ENCODE results near the gene MYT1. TPM values are rescaled to one million over a fixed set of nuclear protein-coding genes. Genes with fewer than 3 reads are reported as not detected.

MYT1 gene
- polyA plus RNA-seq, 1 experiment, result not detected

DNA sequence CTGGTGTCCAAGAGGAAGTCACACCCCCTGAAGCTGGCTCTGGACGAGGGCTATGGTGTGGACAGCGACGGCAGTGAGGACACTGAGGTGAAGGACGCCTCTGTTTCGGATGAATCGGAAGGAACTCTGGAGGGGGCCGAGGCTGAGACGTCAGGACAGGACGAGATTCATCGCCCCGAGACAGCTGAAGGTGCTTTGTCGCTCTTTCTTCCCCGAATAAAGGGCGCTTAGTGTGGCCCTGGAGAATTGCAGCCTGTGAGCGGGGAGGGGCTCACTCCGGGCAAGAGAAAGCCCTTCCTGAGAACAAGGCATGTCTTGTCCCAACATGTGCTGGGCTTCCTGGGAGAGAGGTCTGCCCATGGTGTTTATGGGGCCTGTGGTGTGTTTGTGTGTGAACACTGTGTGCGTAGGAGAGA is 41.4 kb downstream of the MYT1 start:
- H3K27me3 ChIP-seq (ENCODE audit: control insufficient read depth, insufficient read depth, low read length), result peaks cover 14% of the 10 kb centered on the region
- ChIA-PET CTCF (no interaction called here), POLR2A (no interaction called here)
- H3K27ac ChIP-seq (ENCODE audit: low read depth, low read length), result no peak overlapping the region
- H3K4me3 ChIP-seq (ENCODE audit: low read depth, low read length), result no peak overlapping the region
- DNase-seq (ENCODE audit: low read depth, low spot score), result no peak
- TF ChIP-seq, protein P1, sequence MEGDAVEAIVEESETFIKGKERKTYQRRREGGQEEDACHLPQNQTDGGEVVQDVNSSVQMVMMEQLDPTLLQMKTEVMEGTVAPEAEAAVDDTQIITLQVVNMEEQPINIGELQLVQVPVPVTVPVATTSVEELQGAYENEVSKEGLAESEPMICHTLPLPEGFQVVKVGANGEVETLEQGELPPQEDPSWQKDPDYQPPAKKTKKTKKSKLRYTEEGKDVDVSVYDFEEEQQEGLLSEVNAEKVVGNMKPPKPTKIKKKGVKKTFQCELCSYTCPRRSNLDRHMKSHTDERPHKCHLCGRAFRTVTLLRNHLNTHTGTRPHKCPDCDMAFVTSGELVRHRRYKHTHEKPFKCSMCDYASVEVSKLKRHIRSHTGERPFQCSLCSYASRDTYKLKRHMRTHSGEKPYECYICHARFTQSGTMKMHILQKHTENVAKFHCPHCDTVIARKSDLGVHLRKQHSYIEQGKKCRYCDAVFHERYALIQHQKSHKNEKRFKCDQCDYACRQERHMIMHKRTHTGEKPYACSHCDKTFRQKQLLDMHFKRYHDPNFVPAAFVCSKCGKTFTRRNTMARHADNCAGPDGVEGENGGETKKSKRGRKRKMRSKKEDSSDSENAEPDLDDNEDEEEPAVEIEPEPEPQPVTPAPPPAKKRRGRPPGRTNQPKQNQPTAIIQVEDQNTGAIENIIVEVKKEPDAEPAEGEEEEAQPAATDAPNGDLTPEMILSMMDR (IDR thresholded peaks at IDR 0.05; ENCODE audit: low read depth, low read length), result no peak
- peaks cover 14% of the 10 kb centered on the region; the same call in 1 of the 2 replicates for H3K9me3 ChIP-seq (ENCODE audit: control insufficient read depth, insufficient read depth, low read length)

DNA sequence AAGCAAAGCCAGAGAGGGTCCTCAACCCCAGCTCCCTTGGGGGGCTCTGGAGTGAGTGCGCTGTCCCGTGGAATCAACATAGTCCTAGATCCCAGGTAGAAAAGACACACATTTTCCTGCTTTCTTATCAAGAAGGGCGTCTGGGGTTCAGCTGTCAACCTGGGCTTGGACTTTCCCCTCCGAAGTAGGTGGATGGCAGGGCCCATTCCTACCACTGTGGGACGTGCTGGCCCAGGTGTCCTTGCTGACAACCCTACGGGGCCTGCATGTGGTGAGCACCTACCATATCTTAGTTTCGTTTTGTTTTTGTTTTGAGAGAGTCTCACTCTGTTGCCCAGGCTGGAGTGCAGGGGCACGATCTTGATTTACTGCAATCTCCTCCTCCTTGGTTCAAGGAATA is 42.4 kb downstream of the MYT1 start:
- Histone ChIP-seq H3K4me3 (ENCODE audit: low read depth, low read length) (no peak overlapping the region), H3K27me3 (ENCODE audit: control insufficient read depth, insufficient read depth, low read length) (peaks cover 24% of the 10 kb centered on the region), H3K9me3 (ENCODE audit: control insufficient read depth, insufficient read depth, low read length) (peaks cover 11% of the 10 kb centered on the region; the same call in 1 of the 2 replicates), H3K27ac (ENCODE audit: low read depth, low read length) (no peak overlapping the region)
- no peak for DNase-seq (ENCODE audit: low read depth, low spot score)
- TF ChIP-seq, protein P1 (IDR thresholded peaks at IDR 0.05; ENCODE audit: low read depth, low read length), result no peak
- ChIA-PET CTCF (no interaction called here), POLR2A (no interaction called here)

DNA sequence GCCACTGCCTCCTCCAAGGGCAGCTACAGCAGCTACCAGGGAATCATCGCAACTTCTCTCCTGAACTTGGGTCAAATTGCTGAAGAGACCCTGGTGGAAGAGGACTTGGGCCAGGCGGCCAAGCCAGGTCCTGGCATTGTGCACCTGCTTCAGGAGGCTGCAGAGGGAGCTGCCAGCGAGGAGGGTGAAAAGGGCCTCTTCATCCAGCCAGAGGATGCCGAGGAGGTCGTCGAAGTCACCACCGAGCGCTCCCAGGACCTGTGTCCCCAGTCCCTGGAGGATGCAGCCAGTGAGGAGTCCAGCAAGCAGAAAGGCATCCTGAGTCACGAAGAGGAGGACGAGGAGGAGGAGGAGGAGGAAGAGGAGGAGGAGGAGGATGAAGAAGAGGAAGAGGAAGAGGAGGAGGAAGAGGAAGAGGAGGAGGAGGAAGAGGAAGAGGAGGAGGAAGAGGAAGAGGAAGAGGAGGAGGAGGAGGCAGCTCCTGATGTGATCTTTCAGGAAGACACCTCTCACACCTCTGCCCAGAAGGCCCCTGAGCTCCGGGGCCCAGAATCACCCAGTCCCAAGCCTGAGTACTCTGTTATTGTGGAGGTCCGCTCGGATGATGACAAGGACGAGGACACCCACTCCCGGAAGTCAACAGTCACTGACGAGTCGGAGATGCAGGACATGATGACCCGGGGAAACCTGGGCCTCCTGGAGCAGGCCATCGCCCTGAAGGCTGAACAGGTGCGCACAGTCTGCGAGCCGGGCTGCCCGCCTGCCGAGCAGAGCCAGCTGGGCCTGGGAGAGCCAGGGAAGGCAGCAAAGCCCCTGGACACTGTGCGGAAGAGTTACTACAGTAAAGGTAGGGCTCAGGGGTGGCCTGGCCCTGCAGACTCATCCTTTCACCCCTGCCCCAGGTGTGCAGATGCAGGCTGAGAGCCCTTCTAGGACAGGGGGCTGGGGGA is 43.7 kb downstream of the MYT1 start:
- ChIA-PET CTCF (no interaction called here), POLR2A (no interaction called here)

DNA sequence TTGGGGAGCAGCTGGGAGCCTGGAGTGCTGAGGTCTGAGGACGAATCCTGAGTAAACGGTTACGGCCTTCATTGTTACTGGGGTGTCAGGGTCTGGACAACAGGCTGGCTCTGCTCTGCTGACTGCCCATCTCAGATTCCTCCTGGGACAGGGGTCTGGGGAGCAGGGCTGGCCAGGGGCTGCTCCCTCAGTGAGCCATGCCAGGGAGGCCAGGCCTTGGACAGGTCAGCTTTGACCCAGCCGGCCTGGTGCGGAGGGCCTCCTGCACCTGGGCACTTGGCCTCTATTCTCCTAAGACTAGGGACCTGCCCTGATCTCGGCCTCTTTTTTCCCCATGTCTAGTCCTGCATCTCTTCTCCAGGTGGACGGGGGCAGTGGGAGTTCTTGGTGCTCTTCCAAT is 44.9 kb downstream of the MYT1 start:
- CTCF ChIA-PET, result no interaction called here
- POLR2A ChIA-PET, result no interaction called here
- H3K4me3 ChIP-seq (ENCODE audit: low read depth, low read length), result no peak overlapping the region
- no peak for DNase-seq (ENCODE audit: low read depth, low spot score)
- TF ChIP-seq, protein P1 (IDR thresholded peaks at IDR 0.05; ENCODE audit: low read depth, low read length), result no peak
- H3K27me3 ChIP-seq (ENCODE audit: control insufficient read depth, insufficient read depth, low read length), result peaks cover 32% of the 10 kb centered on the region
- H3K9me3 ChIP-seq (ENCODE audit: control insufficient read depth, insufficient read depth, low read length), result no peaks in the 10 kb centered on the region; the same call in 1 of the 2 replicates
- H3K27ac ChIP-seq (ENCODE audit: low read depth, low read length), result no peak overlapping the region

More for the DNA sequence above, 43.7 kb downstream of the MYT1 start:
- Histone ChIP-seq H3K4me3 (ENCODE audit: low read depth, low read length) (no peak overlapping the region), H3K27ac (ENCODE audit: low read depth, low read length) (no peak overlapping the region), H3K27me3 (ENCODE audit: control insufficient read depth, insufficient read depth, low read length) (peaks cover 25% of the 10 kb centered on the region), H3K9me3 (ENCODE audit: control insufficient read depth, insufficient read depth, low read length) (peaks cover 2% of the 10 kb centered on the region; the same call in 1 of the 2 replicates)
- TF ChIP-seq, protein P1 (IDR thresholded peaks at IDR 0.05; ENCODE audit: low read depth, low read length), result no peak
- DNase-seq (ENCODE audit: low read depth, low spot score), result no peak

Data from AG04450 (cell line).